Neural cell (in vitro differentiated cells): Measurements from ENCODE around the gene PRKG1. TPM values are rescaled to one million over a fixed set of nuclear protein-coding genes. Genes with fewer than 3 reads are reported as not detected.

Experiments used
- H2AFZ ChIP-seq: fragments of 200-600, 300-800 bp; sonication (generic), shearing (Covaris generic); 2 replicates; pipeline ENCODE4 v1.6.0; 2014; ENCODE audit warnings: low read depth, mild to moderate bottlenecking, antibody characterized with exemption, low read length, moderate library complexity
- H3F3A ChIP-seq: fragments of 200-600 bp; shearing (Covaris generic); 2 replicates; pipeline ENCODE4 v1.6.1; 2016; ENCODE audit warnings: mild to moderate bottlenecking, moderate library complexity, mixed read lengths, antibody characterized with exemption, low read length; ENCODE audit not compliant: insufficient read depth, poor library complexity, severe bottlenecking
- H3K27ac ChIP-seq: fragments of 200-600, 300-800 bp; sonication (generic), shearing (Covaris generic); 2 replicates; pipeline ENCODE4 v1.5.1; 2014; ENCODE audit warnings: mild to moderate bottlenecking, low read length, moderate library complexity
- H3K27me3 ChIP-seq: fragments of 300-800, 200-600 bp; sonication (generic), shearing (Covaris generic); 2 replicates; pipeline ENCODE4 v1.6.0; 2014; ENCODE audit warnings: mild to moderate bottlenecking, low read depth, low read length, moderate library complexity; ENCODE audit not compliant: insufficient read depth
- H3K36me3 ChIP-seq: fragments of 300-800, 200-600 bp; sonication (generic), shearing (Covaris generic); 2 replicates; pipeline ENCODE4 v1.5.1; 2014; ENCODE audit warnings: mild to moderate bottlenecking, antibody characterized with exemption, low read length, moderate library complexity; ENCODE audit not compliant: insufficient read depth
- H3K4me2 ChIP-seq: fragments of 300-800, 200-600 bp; sonication (generic), shearing (Covaris generic); 2 replicates; pipeline ENCODE4 v1.6.0; 2014; ENCODE audit warnings: mild to moderate bottlenecking, low read length
- H3K4me3 ChIP-seq: fragments of 300-800, 200-600 bp; sonication (generic), shearing (Covaris generic); 2 replicates; pipeline ENCODE4 v1.5.1; 2014; ENCODE audit warnings: mild to moderate bottlenecking, low read length, moderate library complexity
- H3K79me2 ChIP-seq: fragments of 200-600 bp; shearing (Covaris generic); replicated peaks from 2 replicates; pipeline ENCODE4 v1.6.0; 2014; ENCODE audit warnings: mild to moderate bottlenecking, low read length, moderate library complexity; ENCODE audit not compliant: insufficient read depth
- H3K9ac ChIP-seq: fragments of 300-800, 200-600 bp; sonication (generic), shearing (Covaris generic); 2 replicates; pipeline ENCODE4 v1.6.1; 2016; ENCODE audit warnings: mild to moderate bottlenecking, low read length, mixed read lengths
- H3K9me2 ChIP-seq: fragments of 200-600 bp; shearing (Covaris generic); 2 replicates; pipeline ENCODE4 v1.6.1; 2016; ENCODE audit warnings: mild to moderate bottlenecking, low read length, mixed read lengths; ENCODE audit not compliant: insufficient read depth
- H3K9me3 ChIP-seq: fragments of 200-600, 300-800 bp; sonication (generic), shearing (Covaris generic); 2 replicates; pipeline ENCODE4 v1.6.1; 2016; ENCODE audit warnings: mild to moderate bottlenecking, mixed run types, low read length, moderate library complexity, mixed read lengths
- H4K20me1 ChIP-seq: fragments of 200-600 bp; shearing (Covaris generic); 2 replicates; pipeline ENCODE4 v1.6.1; 2016; ENCODE audit warnings: mild to moderate bottlenecking, mixed run types; ENCODE audit not compliant: insufficient read depth
- CTCF ChIP-seq: fragments of 450-650 bp; IDR thresholded peaks from 2 replicates; pipeline ENCODE4 v1.5.1; 2014; ENCODE audit warnings: antibody characterized with exemption, mild to moderate bottlenecking, moderate library complexity; ENCODE audit not compliant: poor library complexity, severe bottlenecking
- EP300 ChIP-seq: fragments of 450-650 bp; conservative IDR thresholded peaks from 2 replicates; pipeline ENCODE4 v1.6.1; 2014; ENCODE audit warnings: antibody characterized with exemption, mild to moderate bottlenecking, moderate library complexity; ENCODE audit not compliant: poor library complexity, severe bottlenecking
- EZH2 ChIP-seq: fragments of 200-600, 300-800 bp; shearing (Covaris generic), sonication (generic); IDR thresholded peaks from 2 replicates; pipeline ENCODE4 v1.6.1; 2014; ENCODE audit warnings: antibody characterized with exemption, low read length, borderline replicate concordance, mild to moderate bottlenecking; ENCODE audit not compliant: insufficient read depth, poor library complexity, severe bottlenecking
- MXI1 ChIP-seq: fragments of 450-650 bp; conservative IDR thresholded peaks from 2 replicates; pipeline ENCODE4 v1.6.1; 2014; ENCODE audit warnings: antibody characterized with exemption, mild to moderate bottlenecking; ENCODE audit not compliant: poor library complexity, severe bottlenecking
- POLR2AphosphoS5 ChIP-seq: IDR thresholded peaks from 2 replicates; pipeline ENCODE4 v1.6.1; 2012
- RAD21 ChIP-seq: fragments of 450-650 bp; conservative IDR thresholded peaks from 2 replicates; pipeline ENCODE4 v1.6.1; 2014; ENCODE audit warnings: antibody characterized with exemption, mild to moderate bottlenecking, moderate library complexity
- REST ChIP-seq: IDR thresholded peaks from 2 replicates; pipeline ENCODE4 v1.6.1; 2012; ENCODE audit warnings: borderline replicate concordance
- SMC3 ChIP-seq: fragments of 450-650 bp; conservative IDR thresholded peaks from 2 replicates; pipeline ENCODE4 v1.6.1; 2014; ENCODE audit warnings: antibody characterized with exemption, mild to moderate bottlenecking, moderate library complexity; ENCODE audit not compliant: poor library complexity
- TAF1 ChIP-seq: IDR thresholded peaks from 2 replicates; pipeline ENCODE4 v1.6.1; 2012; ENCODE audit warnings: low read depth
- polyA plus RNA-seq: library from polyadenylated mRNA; depleted of rRNA; stranded (reverse); fragments of >200 nt; gene quantifications from 2 replicates; pipeline ENCODE4 v1.2.3, GENCODE V29; 2014

The PRKG1 gene
- polyA plus RNA-seq, 1 donor from 2014 or later = 2.2 TPM

DNA sequence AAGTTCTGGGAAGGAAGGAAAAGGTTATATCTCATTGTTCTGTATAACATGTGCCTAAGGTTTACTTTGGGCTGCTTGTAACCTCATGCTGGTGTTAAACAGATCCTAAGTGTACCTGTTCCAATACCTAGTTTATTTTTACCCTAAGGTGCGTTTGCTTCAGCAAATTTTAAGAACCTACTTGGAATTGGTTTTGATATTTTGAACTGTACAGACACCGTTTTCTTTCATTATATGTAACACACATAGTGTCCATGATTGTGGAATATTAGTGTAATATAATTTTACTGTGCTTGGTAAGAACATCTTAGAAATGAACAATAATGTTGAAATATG is 954.2 kb downstream of the PRKG1 start:
- H2AFZ ChIP-seq = no peak overlapping the region
- H3K9ac ChIP-seq = no peak overlapping the region
- no peaks in the 10 kb centered on the region for H3K9me2 ChIP-seq
- H3K36me3 ChIP-seq = no peaks in the 10 kb centered on the region
- H4K20me1 ChIP-seq = no peaks in the 10 kb centered on the region
- no peak overlapping the region for H3K27ac ChIP-seq
- H3K27me3 ChIP-seq = no peaks in the 10 kb centered on the region
- no peak for TF ChIP-seq EP300
- no peak for TF ChIP-seq CTCF
- no peak for TF ChIP-seq SMC3
- no peak for TF ChIP-seq EZH2
- TF ChIP-seq REST = no peak
- no peak for TF ChIP-seq RAD21
- TF ChIP-seq POLR2AphosphoS5 = no peak
- TF ChIP-seq TAF1 = no peak
- no peak for TF ChIP-seq MXI1
- H3K4me3 ChIP-seq = no peak overlapping the region
- no peaks in the 10 kb centered on the region for H3K79me2 ChIP-seq
- H3K4me2 ChIP-seq = no peak overlapping the region
- H3K9me3 ChIP-seq = no peaks in the 10 kb centered on the region
- no peaks in the 10 kb centered on the region for H3F3A ChIP-seq

- no peaks in the 10 kb centered on the region for H3K79me2 ChIP-seq
- H3K27ac ChIP-seq = no peak overlapping the region
- H3K27me3 ChIP-seq = no peaks in the 10 kb centered on the region
- no peaks in the 10 kb centered on the region for H3K9me3 ChIP-seq
- H3K4me2 ChIP-seq = no peak overlapping the region
- TF ChIP-seq POLR2AphosphoS5 (no peak), TAF1 (no peak), MXI1 (no peak), SMC3 (no peak), REST (no peak), CTCF (no peak), EZH2 (no peak), EP300 (no peak), RAD21 (no peak)
- H3K9me2 ChIP-seq = no peaks in the 10 kb centered on the region
- no peak overlapping the region for H2AFZ ChIP-seq
- no peak overlapping the region for H3K9ac ChIP-seq
- no peaks in the 10 kb centered on the region for H3K36me3 ChIP-seq
- no peaks in the 10 kb centered on the region for H3F3A ChIP-seq
- no peak overlapping the region for H3K4me3 ChIP-seq
- H4K20me1 ChIP-seq = no peaks in the 10 kb centered on the region
Measured at GRCh38 chr10:52029628-52030027, 955.3 kb downstream of the PRKG1 start.
